ENCODE results near the gene USP53.

USP53 gene

DNA sequence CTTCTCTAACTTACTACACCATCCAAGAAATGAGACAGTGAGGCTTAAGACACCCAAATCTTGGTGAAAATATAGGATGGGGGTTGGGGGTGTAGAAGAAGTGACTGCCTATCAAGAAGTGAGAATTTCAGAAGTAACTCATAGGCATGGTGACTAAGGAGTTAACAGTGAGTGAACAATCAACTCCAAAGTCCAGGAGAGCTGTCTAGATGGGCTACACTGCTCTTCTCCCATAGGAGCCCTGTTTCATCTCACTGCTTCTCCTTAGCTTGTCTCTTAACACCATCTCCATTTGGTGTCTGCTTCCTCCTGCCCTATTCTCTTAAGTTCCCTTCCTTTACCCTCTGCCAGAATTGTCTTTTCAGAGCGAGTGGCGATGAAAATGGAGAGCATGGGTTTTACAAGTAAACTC lies 86.8 kb downstream of the USP53 start:
- no peak overlapping the region for H3K27ac ChIP-seq (ENCODE audit: low read length, poor library complexity, severe bottlenecking)
- WGBS, result 33% methylated on average over 2 of the region's 2 CpGs

DNA sequence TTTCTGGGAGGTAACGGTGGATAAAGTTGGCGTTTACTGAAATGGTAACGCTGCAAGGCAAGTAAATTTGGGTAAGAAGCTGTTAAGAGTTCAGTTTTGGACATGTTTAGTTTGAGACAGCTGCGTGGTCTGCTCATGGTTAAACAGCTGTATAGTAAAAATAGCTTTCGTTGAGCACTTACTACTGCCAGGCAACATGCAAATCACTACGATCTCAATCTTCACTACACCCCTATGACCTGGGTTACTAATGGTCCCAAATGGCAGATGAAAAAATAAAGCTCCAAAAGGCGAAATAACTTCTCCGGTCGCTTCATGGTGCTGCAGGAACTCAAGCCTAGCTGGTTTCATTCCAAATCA lies 87.2 kb downstream of the USP53 start:
- Histone ChIP-seq H3K9me3 (ENCODE audit: control insufficient read depth, low read length) (no peaks in the 10 kb centered on the region), H2AFZ (ENCODE audit: low read depth, low read length) (no peak overlapping the region), H4K8ac (ENCODE audit: low read length) (no peak overlapping the region), H2BK15ac (ENCODE audit: low read depth, poor library complexity, severe bottlenecking) (no peak overlapping the region), H2AK5ac (ENCODE audit: low read length, severe bottlenecking) (no peak overlapping the region), H3K18ac (ENCODE audit: low read depth in 1 of 2, low read length in 2 of 2) (no peak overlapping the region), H3K4ac (ENCODE audit: low read depth in 1 of 2, low read length in 2 of 2) (peak overlapping the region in 1 of 2 experiments; percentile 61), H3K9ac (ENCODE audit: low read length) (peak overlapping the region; percentile 93), H3K23ac (ENCODE audit: low read length in 2 of 2) (no peak overlapping the region), H2BK12ac (ENCODE audit: low read length in 2 of 2) (no peak overlapping the region), H3K4me3 (ENCODE audit: insufficient read depth in 1 of 2, low read depth in 1 of 2, low read length in 2 of 2) (peak overlapping the region; percentile 68 to 84), H3K4me2 (ENCODE audit: low read length, poor library complexity, severe bottlenecking) (peak overlapping the region; percentile 62), H3K14ac (ENCODE audit: low read length in 2 of 2) (no peak overlapping the region), H4K91ac (ENCODE audit: low read length) (no peak overlapping the region), H3K36me3 (ENCODE audit: control insufficient read depth in 1 of 2, insufficient read depth in 2 of 2, low read depth in 1 of 2, low read length in 2 of 2) (peaks cover 3 to 39% of the 10 kb centered on the region in 2 experiments), H3K27me3 (ENCODE audit: control insufficient read depth in 1 of 2, insufficient read depth in 1 of 2, low read length in 2 of 2) (no peaks in the 10 kb centered on the region), H3K79me1 (replicated peaks; ENCODE audit: low read length, poor library complexity, severe bottlenecking) (peaks cover 6% of the 10 kb centered on the region), H3K4me1 (ENCODE audit: control insufficient read depth, insufficient read depth, low read depth, low read length) (peaks cover 7% of the 10 kb centered on the region), H3K27ac (ENCODE audit: low read length, poor library complexity, severe bottlenecking) (peak overlapping the region; percentile 67), H2BK5ac (ENCODE audit: low read depth, low read length, poor library complexity, severe bottlenecking) (no peak overlapping the region), H2BK120ac (ENCODE audit: low read depth, low read length) (no peak overlapping the region)
- WGBS, result 18% methylated on average over 9 of the region's 9 CpGs
- DNase-seq, result no peak

More for the DNA sequence above, 86.8 kb downstream of the USP53 start:
- H3K4me3 ChIP-seq (ENCODE audit: insufficient read depth in 1 of 2, low read depth in 1 of 2, low read length in 2 of 2), result peak overlapping the region in 1 of 2 experiments; percentile 84
- peak overlapping the region; percentile 93 for H3K9ac ChIP-seq (ENCODE audit: low read length)
- H2BK5ac ChIP-seq (ENCODE audit: low read depth, low read length, poor library complexity, severe bottlenecking), result no peak overlapping the region
- no peak overlapping the region for H4K91ac ChIP-seq (ENCODE audit: low read length)
- peak overlapping the region; percentile 62 for H3K4me2 ChIP-seq (ENCODE audit: low read length, poor library complexity, severe bottlenecking)
- H3K4ac ChIP-seq (ENCODE audit: low read depth in 1 of 2, low read length in 2 of 2), result peak overlapping the region in 1 of 2 experiments; percentile 61
- peaks cover 3 to 44% of the 10 kb centered on the region in 2 experiments for H3K36me3 ChIP-seq (ENCODE audit: control insufficient read depth in 1 of 2, insufficient read depth in 2 of 2, low read depth in 1 of 2, low read length in 2 of 2)
- H2AFZ ChIP-seq (ENCODE audit: low read depth, low read length), result no peak overlapping the region
- H3K23ac ChIP-seq (ENCODE audit: low read length in 2 of 2), result peak overlapping the region in 1 of 2 experiments; percentile 31
- no peak overlapping the region for H2BK12ac ChIP-seq (ENCODE audit: low read length in 2 of 2)
- no peaks in the 10 kb centered on the region for H3K27me3 ChIP-seq (ENCODE audit: control insufficient read depth in 1 of 2, insufficient read depth in 1 of 2, low read length in 2 of 2)
- H2BK15ac ChIP-seq (ENCODE audit: low read depth, poor library complexity, severe bottlenecking), result no peak overlapping the region
- H4K8ac ChIP-seq (ENCODE audit: low read length), result no peak overlapping the region
- H3K14ac ChIP-seq (ENCODE audit: low read length in 2 of 2), result no peak overlapping the region
- DNase-seq, result peak; percentile 43
- no peak overlapping the region for H2BK120ac ChIP-seq (ENCODE audit: low read depth, low read length)
- no peaks in the 10 kb centered on the region for H3K9me3 ChIP-seq (ENCODE audit: control insufficient read depth, low read length)
- peak overlapping the region in 1 of 2 experiments; percentile 50 for H3K18ac ChIP-seq (ENCODE audit: low read depth in 1 of 2, low read length in 2 of 2)
- H3K4me1 ChIP-seq (ENCODE audit: control insufficient read depth, insufficient read depth, low read depth, low read length), result peaks cover 7% of the 10 kb centered on the region
- no peak overlapping the region for H2AK5ac ChIP-seq (ENCODE audit: low read length, severe bottlenecking)
- peaks cover 6% of the 10 kb centered on the region for H3K79me1 ChIP-seq (replicated peaks; ENCODE audit: low read length, poor library complexity, severe bottlenecking)

DNA sequence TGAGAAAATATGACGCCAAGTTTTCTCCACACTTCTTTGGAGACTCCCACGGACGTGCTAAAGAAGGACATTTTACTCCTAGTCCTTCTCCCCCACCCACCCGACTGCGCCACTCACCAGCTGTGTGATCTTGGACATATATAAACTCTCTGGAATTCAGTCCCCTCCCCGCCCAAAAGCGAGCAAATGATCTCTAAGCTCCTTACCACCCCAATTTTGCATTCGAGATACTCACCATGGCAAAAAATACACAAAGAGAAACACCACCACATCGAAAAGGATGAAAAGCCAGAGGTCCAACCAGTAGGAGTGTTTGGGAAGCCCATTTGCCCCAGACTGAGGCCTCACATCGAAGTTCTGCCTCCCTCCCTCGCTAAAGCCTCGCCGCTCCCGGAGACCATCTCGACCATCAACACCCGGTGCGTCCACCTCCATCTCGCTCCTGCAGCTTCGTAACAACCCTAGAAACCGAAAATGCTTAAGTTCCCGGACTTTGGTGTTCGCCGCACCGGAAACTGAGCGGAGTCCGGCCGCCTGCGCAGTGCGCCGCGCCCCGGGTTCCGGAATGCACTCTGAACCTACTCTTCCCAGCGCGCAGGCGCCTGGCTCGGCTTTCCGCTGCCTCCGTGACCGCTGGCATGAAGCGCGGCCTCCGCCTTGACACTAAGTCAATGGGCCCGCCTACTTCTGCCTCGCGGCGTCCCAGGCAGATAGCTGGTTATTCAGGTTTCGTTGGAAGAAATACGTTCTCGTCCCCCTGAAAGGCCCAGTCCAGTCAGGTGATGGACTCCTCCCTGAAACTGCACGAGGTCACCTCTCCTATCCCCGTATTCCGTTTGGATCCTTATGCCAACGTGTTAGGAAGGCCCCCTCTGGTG lies 87.8 kb downstream of the USP53 start:
- Histone ChIP-seq H3K4me1 (ENCODE audit: control insufficient read depth, insufficient read depth, low read depth, low read length) (peaks cover 7% of the 10 kb centered on the region), H3K27ac (ENCODE audit: low read length, poor library complexity, severe bottlenecking) (peak overlapping the region; percentile 67), H3K4ac (ENCODE audit: low read depth in 1 of 2, low read length in 2 of 2) (peak overlapping the region; percentile 77 to 87), H3K79me1 (replicated peaks; ENCODE audit: low read length, poor library complexity, severe bottlenecking) (peaks cover 6% of the 10 kb centered on the region), H2BK12ac (ENCODE audit: low read length in 2 of 2) (peak overlapping the region; percentile 21 to 45), H3K14ac (ENCODE audit: low read length in 2 of 2) (peak overlapping the region in 1 of 2 experiments; percentile 87), H2BK15ac (ENCODE audit: low read depth, poor library complexity, severe bottlenecking) (peak overlapping the region; percentile 36), H2AK5ac (ENCODE audit: low read length, severe bottlenecking) (no peak overlapping the region), H2BK5ac (ENCODE audit: low read depth, low read length, poor library complexity, severe bottlenecking) (no peak overlapping the region), H3K4me2 (ENCODE audit: low read length, poor library complexity, severe bottlenecking) (peak overlapping the region; percentile 62), H2AFZ (ENCODE audit: low read depth, low read length) (peak overlapping the region; percentile 67), H3K23ac (ENCODE audit: low read length in 2 of 2) (no peak overlapping the region), H4K91ac (ENCODE audit: low read length) (peak overlapping the region; percentile 95), H3K9ac (ENCODE audit: low read length) (peak overlapping the region; percentile 93), H3K36me3 (ENCODE audit: control insufficient read depth in 1 of 2, insufficient read depth in 2 of 2, low read depth in 1 of 2, low read length in 2 of 2) (peaks cover 3 to 33% of the 10 kb centered on the region in 2 experiments), H4K8ac (ENCODE audit: low read length) (peak overlapping the region; percentile 97), H2BK120ac (ENCODE audit: low read depth, low read length) (peak overlapping the region; percentile 42), H3K4me3 (ENCODE audit: insufficient read depth in 1 of 2, low read depth in 1 of 2, low read length in 2 of 2) (peak overlapping the region; percentile 68 to 84), H3K27me3 (ENCODE audit: control insufficient read depth in 1 of 2, insufficient read depth in 1 of 2, low read length in 2 of 2) (no peaks in the 10 kb centered on the region), H3K9me3 (ENCODE audit: control insufficient read depth, low read length) (no peaks in the 10 kb centered on the region), H3K18ac (ENCODE audit: low read depth in 1 of 2, low read length in 2 of 2) (peak overlapping the region; percentile 83 to 88)
- peak; percentile 92 for DNase-seq
- WGBS, result under 1% methylated on average over 53 of the region's 54 CpGs

DNA sequence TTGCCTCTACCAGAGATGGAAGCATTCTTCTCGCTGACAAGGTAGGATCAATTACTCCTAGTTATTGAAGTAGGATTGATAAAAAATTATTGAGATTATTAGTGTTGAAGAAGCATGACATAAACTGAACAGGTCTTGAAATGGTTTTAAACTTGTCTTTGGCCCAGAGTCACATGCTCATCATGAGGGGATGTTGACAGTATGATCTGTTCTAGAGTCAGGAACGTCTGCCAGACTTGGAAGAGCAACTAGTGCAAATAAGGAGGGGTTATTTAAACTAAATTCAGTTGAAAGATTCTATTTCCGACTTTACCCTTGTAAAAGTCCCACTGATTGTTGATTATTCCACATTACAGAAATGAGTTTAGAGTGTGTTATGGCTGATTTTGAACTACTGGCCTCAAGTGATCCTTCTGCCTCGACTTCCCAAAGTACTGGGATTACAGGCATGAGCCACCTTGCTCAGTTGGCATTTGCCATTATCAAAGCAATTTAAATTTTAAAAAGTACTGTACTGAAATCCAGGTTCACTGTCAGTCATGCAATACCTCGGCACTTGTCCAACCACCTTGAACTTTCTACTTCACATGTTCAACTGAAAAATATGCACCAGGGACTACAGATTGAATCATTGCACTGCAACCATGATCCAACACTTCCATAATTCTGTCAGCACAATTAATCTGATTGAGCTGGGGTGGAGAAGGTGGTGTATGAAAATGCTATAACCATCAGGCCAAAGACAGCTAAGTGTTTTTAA lies 89.7 kb downstream of the USP53 start:
- no peak overlapping the region for H2BK15ac ChIP-seq (ENCODE audit: low read depth, poor library complexity, severe bottlenecking)
- no peak overlapping the region for H3K23ac ChIP-seq (ENCODE audit: low read length in 2 of 2)
- H3K4ac ChIP-seq (ENCODE audit: low read depth in 1 of 2, low read length in 2 of 2), result no peak overlapping the region
- H4K8ac ChIP-seq (ENCODE audit: low read length), result no peak overlapping the region
- H3K9ac ChIP-seq (ENCODE audit: low read length), result no peak overlapping the region
- H4K91ac ChIP-seq (ENCODE audit: low read length), result no peak overlapping the region
- no peak overlapping the region for H2BK12ac ChIP-seq (ENCODE audit: low read length in 2 of 2)
- H3K36me3 ChIP-seq (ENCODE audit: control insufficient read depth in 1 of 2, insufficient read depth in 2 of 2, low read depth in 1 of 2, low read length in 2 of 2), result peaks cover 0 to 14% of the 10 kb centered on the region in 2 experiments
- H3K4me1 ChIP-seq (ENCODE audit: control insufficient read depth, insufficient read depth, low read depth, low read length), result peaks cover 7% of the 10 kb centered on the region
- 96% methylated on average over 3 of the region's 5 CpGs for WGBS
- peaks cover 2% of the 10 kb centered on the region for H3K79me1 ChIP-seq (replicated peaks; ENCODE audit: low read length, poor library complexity, severe bottlenecking)
- no peak for DNase-seq
- no peak overlapping the region for H2BK120ac ChIP-seq (ENCODE audit: low read depth, low read length)
- H2AFZ ChIP-seq (ENCODE audit: low read depth, low read length), result no peak overlapping the region
- H2AK5ac ChIP-seq (ENCODE audit: low read length, severe bottlenecking), result no peak overlapping the region
- no peak overlapping the region for H2BK5ac ChIP-seq (ENCODE audit: low read depth, low read length, poor library complexity, severe bottlenecking)
- no peaks in the 10 kb centered on the region for H3K9me3 ChIP-seq (ENCODE audit: control insufficient read depth, low read length)
- H3K27ac ChIP-seq (ENCODE audit: low read length, poor library complexity, severe bottlenecking), result no peak overlapping the region
- H3K14ac ChIP-seq (ENCODE audit: low read length in 2 of 2), result no peak overlapping the region
- H3K4me2 ChIP-seq (ENCODE audit: low read length, poor library complexity, severe bottlenecking), result no peak overlapping the region
- H3K18ac ChIP-seq (ENCODE audit: low read depth in 1 of 2, low read length in 2 of 2), result no peak overlapping the region
- no peaks in the 10 kb centered on the region for H3K27me3 ChIP-seq (ENCODE audit: control insufficient read depth in 1 of 2, insufficient read depth in 1 of 2, low read length in 2 of 2)
- H3K4me3 ChIP-seq (ENCODE audit: insufficient read depth in 1 of 2, low read depth in 1 of 2, low read length in 2 of 2), result no peak overlapping the region

Data from mesenchymal stem cell (in vitro differentiated cells and primary cell).